Measurements from ENCODE around the gene PRKAR2B.
"Not testable (repeated sequence)": the region's sequence is repeated elsewhere in the genome, so short reads cannot be mapped to it uniquely, and the experiment has no call there.

The PRKAR2B gene

DNA sequence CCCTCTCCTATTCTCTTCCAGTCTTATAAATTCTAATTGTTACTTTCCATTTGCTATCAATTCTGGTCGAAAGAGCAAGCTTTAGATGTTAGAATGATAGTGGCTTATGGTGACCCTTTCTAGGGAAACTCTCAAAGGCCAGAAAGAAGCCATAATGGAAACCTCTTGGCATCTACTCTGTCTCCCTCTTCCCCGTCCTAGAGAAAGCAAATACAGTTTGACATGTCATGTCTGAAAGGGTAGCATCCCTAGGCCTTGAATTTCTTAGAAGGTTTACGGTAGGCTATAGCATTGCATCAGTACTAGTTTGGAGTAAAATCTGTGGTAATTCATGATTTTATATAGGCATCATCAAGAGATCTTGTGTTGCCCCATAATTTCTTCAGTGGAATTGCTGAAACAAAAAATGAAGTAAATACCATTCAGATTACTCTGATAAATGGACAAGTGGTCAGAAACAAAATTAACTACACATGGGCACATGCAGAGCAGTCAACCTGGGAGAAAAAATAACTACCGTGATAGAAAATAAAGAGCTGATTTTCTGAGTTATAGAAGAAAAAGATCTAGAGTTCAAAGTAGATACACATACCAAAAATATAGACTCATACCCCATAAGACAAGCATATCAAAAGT is 4.4 kb downstream of the PRKAR2B start:
- no peak for DNase-seq (ENCODE audit: low spot score)

GRCh38 chr7:107049480-107049879 is 5.0 kb downstream of the PRKAR2B start:
- no peak for DNase-seq (ENCODE audit: low spot score)

DNA sequence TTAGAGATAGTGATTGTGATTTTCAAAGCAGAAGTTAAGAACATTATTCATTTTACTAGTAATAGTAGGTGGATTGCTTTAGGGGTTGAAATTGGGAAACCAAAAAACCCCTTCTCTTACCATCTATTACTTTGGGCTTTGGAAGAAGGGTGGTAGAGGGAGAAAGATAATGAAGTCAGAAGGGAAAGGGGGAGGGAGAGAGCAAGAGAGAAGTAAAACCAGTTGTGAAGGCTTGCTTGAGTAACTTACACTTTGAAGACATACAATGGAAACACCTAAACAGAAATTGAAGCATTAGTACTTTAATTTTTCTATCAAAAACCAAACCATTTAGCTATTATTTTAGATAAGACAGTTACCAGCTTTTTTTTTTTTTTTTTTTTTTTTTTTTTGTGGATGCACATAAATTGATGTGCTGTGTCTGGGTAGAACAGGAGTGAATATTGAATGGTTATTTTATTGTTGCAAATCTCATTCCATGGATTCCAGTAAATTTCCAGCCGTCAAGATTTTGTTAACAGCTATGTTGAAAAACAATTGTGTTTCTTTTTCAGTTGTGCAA is 5.5 kb downstream of the PRKAR2B start:
- DNase-seq (ENCODE audit: low spot score), result no peak

DNA sequence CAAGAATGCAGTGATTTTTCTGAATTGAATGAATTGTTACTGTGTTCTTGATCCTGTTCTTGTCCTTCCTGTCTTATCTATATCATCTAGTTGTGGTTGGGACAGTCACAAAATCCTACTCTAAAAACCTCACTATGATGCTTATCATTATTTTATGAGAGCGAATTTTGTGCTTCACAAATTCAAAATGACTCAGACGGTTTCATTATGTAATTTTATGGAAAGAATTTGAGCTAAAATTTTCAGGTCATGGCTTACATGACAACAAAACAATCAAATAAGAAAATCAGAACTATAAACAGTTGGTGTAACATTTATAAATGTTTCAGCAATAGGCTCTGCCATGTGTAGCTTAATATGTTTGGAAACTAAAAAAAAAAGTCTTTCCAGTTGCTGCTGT is 6.9 kb downstream of the PRKAR2B start:
- no peak for DNase-seq (ENCODE audit: low spot score)

DNA sequence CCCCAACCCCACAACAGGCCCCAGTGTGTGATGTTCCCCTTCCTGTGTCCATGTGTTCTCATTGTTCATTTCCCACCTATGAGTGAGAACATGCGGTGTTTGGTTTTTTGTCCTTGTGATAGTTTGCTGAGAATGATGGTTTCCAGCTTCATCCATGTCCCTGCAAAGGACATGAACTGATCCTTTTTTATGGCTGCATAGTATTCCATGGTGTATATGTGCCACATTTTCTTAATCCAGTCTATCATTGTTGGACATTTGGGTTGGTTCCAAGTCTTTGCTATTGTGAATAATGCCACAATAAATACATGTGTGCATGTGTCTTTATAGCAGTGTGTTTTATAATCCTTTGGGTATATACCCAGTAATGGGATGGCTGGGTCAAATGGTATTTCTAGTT is 10.5 kb downstream of the PRKAR2B start:
- DNase-seq (ENCODE audit: low spot score), result not testable (repeated sequence)

GRCh38 chr7:107056058-107056457 is 11.6 kb downstream of the PRKAR2B start:
- not testable (repeated sequence) for DNase-seq (ENCODE audit: low spot score)

- DNase-seq (ENCODE audit: low spot score), result no peak
Measured at GRCh38 chr7:107056728-107057473, 12.4 kb downstream of the PRKAR2B start.

DNA sequence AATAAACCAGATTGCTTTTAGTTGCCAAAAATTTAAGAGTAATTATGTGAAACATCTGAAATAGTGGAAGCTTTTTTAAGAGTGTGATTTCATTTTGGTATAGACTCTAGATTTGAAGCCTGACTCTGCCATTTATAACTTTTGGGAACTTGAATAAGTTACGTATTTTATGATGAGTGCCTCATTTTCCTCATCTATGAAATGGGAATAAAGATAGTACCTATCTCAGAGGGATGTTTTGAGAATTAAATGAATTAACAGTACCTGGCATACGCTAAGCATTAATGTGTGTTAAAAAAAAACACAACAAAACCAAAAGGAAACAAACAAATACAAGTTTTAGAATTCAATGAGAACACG is 12.9 kb downstream of the PRKAR2B start:
- no peak for DNase-seq (ENCODE audit: low spot score)

DNA sequence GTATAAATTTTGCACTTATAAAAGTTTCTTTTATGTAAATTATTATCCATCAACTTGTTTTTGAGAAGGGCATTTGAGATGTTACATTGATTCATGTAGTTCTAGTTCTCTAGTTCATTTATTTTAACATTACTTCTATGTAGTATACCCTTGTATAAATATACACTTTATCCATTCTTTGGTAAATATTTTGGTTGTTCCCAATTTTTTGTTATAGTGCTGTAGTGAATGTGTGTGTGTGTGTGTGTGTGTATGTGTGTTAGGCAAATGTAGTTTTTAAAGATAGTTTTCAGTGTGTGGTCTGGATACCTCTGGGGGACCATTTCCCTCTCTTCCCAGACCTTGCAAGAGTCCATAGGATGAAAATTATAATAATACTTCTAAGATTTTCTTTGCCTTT is 15.0 kb downstream of the PRKAR2B start:
- DNase-seq (ENCODE audit: low spot score), result no peak

- no peak for DNase-seq (ENCODE audit: low spot score)
Measured at GRCh38 chr7:107063245-107064120, 19.0 kb downstream of the PRKAR2B start.

GRCh38 chr7:107064255-107064654 is 19.8 kb downstream of the PRKAR2B start:
- DNase-seq (ENCODE audit: low spot score), result no peak

GRCh38 chr7:107065929-107066247 is 21.4 kb downstream of the PRKAR2B start:
- DNase-seq (ENCODE audit: low spot score), result no peak

DNA sequence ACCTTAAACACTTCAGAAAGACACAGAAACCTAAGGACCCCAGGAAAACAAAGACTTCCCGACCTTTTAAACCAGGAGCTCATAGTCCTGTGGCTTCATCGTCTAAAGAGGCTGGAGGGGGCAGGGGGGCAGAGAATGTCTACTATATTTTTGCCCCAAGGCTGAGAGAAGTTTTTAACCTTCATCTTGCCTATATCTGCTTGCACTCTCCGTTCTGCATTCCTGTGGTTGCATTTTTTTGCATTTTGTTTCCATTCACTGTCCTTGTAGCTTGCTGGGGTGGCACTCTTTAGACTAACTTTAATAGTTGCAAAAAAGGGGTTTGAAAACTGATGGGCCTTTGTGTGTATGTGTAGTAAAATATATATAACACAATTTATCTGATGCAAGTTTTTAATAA is 23.7 kb downstream of the PRKAR2B start:
- DNase-seq (ENCODE audit: low spot score), result no peak

DNA sequence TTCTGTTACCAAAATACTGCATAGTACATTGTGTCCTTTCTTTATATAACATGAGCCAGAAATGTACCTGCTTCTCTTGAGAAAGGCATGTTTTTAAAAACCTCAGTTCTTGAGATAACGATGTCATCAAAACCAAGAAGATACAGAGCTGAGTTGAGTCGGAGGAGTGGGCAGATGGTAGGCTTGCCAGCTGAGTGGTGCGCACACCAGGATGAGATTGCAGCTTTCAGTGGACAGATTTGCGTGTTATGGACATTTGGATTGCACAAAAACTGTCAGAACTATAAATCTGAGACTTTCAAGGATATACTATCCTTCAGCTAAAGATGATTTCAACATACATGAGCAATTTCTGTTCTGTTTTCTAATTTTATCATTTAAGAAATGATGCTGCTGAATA is 25.0 kb downstream of the PRKAR2B start:
- DNase-seq (ENCODE audit: low spot score), result no peak

DNA sequence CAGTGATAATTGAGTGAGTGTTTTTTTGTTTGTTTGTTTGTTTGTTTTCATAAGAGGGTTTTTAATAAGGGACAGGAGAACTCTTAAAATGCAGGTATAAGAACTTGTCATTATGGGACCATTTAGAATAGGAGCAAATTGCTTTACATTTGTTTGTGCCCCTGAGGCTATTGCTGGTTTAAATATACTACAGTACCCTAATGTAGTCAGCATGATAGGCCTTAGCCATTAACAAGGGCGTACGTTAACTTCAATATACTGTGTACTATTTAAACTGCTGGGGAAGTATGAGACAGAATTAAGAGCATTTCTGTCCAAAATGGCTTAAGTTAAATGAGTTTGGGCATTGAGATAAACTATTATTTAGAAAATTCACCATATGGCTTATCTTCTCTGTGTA is 26.2 kb downstream of the PRKAR2B start:
- no peak for DNase-seq (ENCODE audit: low spot score)

GRCh38 chr7:107071129-107071528 is 26.6 kb downstream of the PRKAR2B start:
- DNase-seq (ENCODE audit: low spot score), result no peak

GRCh38 chr7:107072133-107072532 is 27.6 kb downstream of the PRKAR2B start:
- DNase-seq (ENCODE audit: low spot score), result no peak

DNA sequence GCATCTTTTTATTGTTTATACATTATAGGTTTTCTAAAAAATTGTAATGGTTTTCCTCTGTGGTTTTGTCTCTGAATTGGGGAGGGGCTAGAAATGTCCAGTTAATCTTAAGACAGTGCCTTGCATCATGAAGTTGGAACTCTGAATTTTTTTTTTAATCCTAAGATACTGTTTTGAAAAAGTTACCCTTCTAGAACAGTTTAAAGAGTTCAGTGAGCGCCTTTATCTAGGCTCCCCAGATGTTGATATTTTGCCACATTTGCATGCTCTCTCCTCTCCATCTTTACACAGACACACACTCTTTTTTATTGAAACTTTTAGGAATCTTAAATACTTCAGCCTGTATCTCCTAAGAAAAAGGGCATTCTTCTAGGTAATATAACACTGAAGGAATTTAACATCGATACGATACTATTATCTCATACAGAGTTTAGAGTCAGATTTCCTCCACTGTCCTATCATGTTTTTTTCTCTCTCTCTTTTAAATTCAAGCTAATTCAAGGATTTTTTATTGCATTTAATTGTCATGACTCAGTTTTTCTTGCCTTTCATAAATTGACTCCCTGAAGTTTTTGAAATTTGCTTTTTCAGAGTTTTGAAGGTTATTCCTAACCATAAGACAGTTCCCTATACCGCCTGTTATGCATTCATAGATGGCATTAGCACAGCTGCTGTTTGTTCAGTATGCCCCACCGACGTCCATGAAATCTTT is 31.5 kb downstream of the PRKAR2B start:
- DNase-seq (ENCODE audit: low spot score), result peak; percentile 81

DNA sequence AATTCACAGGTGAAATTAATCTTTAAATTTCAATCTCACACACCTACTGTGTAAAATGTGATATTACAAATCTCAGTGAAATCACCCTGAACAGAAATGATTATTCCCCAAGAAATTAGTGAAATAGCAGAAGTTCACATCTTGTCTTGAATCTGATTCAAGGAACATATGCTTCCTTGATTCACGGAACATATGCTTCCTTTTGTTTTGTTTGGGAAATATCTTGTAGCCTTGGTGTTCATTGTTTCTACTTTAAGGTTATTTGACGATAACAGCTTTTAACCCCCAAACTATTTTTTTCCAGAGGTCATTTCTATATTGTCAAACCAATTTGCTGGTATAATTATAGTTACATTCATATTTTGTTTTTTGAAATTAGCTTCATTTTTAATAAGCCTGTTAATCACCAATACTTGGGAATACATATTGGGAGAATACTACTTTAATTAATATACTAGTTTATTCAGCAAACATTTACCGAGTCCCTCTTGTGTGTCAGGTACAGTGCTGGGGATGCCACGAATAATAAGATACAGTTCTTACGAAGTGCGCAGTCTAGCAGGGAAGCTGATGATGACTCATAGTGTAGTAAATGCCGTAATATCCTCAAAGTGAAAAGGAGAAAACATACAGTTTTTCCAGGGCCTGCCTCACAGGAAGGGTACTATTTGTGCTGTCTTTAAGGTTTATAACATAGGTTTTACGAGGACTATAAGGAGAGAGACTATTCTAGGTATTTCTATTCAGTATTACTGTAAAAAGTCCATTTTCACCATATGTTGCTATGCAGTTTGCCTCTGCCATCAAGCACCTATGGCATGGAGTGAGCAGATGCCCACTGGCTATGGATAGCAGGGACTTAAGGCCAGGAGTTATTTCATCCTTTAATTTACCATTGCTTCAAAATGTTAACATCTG is 32.5 kb downstream of the PRKAR2B start:
- DNase-seq (ENCODE audit: low spot score), result peak; percentile 63

GRCh38 chr7:107077699-107078516 is 33.4 kb downstream of the PRKAR2B start:
- no peak for DNase-seq (ENCODE audit: low spot score)

All from hematopoietic multipotent progenitor cell treated with erythropoietin and hydrocortisone succinate and interleukin-3 and kit ligand, for 17 days (in vitro differentiated cells).